NCI-H1436 treated with DMSO at 0.1 percent for 48 hours (cell line): ENCODE data around the gene ZNF273.

Source experiments
- DNase-seq: peaks from one replicate; lab custom pipeline; 2025; lab: John Stamatoyannopoulos, UW

Gene ZNF273

DNA sequence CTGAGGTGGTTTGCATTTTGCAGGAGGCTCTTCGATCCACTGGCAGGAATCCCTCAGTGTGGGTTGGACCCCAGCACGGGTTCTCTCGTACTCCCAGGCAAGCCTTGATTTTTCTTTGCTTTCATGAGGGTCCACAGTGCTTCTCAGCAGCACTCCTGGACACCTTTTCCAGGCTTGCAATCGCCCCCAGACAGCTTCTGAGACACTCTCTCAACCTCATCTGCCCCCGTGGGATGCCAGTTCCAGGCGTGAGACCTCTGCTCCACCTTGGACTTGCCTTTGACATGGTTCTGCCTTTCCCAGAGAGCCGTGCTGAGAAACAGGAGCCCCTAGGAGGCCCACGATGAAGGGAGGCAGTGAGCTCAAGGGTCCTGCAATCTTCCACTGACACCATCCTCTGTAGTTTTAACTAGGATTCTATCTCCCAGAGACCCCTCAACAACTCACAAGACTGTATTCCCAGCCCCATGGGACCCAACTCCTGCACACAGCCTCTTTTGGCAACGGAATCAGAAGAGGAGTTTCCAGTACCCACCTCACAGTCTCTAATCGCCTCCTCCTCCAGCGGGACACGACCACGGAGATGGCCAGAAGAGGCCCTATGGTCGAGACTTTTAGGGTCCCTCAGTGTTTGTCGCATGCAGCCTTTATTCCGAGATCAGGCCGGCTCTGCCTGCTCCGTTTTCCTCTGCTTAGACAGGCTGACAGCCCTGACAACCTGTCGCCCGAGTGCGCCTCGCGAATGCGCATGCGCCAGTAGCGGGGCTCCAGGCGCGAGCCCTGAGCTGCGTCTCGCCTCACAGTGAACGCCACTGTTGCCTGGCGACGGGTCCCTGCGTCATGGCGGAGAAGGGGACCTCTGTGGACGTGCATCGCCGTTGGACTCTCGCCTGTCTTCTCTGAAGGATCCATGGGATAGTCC is 26.0 kb upstream of the ZNF273 start:
- no peak for DNase-seq

DNA sequence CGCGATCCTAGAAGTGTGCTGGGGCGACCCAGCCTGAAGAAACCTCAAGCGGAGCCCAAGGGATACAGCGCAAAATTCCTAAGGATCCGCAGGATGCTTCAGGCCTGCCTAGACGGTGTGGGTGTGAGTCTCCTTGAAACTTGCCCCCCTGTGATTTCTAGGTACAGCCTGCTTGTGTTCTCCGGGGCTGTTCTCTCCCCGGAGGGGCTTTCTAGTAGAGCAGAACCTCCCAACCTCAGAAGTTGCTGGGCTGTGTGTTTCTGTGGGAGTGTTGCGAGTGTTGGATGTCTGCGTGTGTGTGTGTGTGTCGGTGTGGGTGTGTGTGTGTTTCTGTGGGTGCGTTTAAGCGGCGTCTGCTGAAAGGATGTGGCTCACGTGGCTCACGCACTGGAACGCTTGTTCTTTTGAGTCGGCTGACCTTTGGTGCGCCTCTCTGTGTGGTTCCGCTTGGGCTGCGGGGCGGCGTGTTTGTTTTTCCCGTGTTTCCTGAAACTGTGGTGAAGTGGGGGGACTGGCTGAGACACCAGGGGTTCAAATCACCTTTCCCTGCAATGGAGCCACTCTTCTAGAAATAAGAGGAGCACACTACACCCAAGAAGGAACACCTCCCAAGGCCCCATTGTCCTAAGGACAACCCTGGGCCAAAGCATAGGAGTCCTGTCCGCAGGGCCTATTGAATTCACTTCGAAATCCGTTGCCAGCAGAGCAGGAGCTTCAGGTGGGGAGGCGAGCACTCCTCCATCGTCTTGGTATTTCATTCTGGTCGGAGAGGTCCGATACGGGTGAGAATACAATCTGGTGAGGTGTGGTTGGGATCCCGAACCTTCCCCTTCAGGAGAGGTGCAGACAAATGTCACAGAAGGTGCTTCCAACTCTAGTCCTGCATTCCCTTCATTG is 25.1 kb upstream of the ZNF273 start:
- DNase-seq, result no peak

DNA sequence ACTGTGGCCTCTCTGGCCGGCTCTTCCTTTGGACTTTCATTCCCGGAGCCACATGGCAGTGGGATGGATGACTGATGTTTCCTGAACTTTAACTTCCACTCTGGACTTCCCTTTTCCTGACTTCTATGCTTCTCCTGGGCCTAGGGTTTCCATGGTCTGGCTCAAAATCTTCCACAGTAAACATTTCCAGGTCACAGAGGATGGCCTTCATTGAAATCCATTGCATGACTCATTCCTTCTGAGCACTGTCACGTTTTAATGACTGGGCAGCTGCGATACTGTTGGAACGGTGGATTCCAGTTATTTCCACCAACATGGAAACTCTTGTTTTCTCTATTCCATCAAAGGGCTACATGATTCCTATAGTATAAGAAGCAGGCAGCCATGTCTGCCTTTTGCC is 24.4 kb upstream of the ZNF273 start:
- DNase-seq, result no peak

DNA sequence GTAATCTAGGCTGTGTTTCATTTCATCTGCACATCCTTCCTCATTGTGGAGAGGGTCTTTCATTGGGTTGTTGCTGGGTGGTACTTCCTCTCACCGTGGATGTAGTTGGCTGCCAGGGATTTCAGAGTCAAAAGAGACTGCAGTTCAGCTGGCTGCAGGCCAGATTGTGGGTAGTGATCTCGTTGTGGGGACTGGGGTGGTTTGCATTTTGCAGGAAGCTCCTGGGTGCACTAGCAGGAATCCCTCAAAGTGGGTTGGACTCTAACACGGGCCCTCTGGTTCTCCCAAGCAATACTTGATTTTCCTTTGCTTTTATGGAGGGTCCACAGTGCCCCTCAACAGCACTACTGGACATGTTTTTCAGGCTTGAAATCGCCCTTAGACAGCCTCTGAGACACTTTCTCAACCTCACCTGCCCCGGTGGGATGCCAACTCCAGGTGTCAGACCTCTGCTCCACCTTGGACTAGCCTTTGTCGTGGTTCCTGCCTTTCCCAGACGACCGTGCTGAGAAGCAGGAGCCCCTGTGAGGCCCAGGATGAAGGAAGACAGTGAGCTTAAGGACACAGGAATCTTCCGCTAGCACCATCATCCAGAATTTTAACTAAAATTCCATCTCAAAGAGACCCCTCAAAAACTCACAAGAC is 23.9 kb upstream of the ZNF273 start:
- DNase-seq, result no peak

DNA sequence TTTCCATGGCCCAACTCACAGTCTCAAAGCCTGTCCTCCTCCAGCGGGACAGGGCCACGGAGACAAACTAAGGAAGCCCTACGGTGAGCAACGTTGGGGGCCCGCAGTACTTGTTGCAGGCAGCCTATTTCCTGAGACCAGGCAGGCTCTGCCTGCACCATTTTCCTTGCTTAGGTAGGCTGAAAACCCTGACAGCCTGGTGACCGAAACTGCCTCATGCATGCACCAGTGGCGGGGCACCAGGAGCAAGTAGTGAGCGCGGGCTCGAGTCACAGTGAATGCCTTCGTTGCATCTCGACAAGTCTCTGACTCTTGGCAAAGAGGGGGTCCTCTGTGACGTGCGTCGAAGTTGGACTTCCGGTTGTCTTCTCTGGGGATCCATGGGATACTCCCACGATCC is 23.3 kb upstream of the ZNF273 start:
- no peak for DNase-seq

DNA sequence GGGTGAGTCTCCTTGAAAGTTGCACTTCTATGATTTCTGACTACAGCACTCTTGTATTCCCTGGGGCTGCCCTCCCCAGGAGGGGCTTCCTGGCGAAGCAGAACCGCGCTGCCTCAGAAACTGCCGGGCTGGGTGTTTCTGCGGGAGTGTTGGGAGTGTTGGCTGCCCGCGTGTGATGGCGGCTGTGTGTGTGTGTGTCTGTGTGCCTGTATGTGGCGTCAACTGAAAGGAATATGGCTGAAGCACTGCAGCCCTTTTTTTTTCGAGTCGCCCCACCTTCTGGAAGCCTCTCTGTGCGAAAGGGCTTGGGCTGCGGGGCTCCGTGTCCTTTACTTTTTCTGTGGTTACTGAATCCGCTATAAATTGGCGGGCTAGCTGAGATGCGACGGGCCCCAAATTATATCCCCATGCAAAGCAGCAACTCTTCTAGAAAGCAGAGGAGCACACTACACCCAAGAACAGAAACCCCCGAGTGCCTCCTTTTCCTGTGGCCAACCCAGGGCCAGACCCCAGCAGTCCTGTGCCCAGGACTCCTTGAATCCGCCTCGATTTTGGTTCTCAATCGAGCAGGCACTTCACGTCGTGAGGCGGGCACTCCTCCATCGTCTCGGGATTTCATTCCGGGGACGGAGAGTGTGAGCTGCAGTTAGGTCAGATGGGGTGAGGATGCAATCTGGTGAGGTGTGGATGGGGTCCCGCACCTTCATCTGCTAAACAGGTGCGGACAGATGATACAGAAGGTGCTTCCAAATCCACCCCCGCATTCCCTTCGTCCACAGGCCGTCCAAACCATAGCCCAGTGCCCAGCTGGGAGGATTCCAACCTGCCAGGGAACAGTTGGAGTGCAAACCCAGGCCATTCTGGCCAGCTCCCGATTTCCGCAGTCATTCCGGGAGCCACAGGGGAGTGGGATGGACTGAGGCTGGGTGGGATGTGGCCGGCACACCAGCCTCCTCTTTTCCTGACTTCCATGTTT is 22.5 kb upstream of the ZNF273 start:
- no peak for DNase-seq

DNA sequence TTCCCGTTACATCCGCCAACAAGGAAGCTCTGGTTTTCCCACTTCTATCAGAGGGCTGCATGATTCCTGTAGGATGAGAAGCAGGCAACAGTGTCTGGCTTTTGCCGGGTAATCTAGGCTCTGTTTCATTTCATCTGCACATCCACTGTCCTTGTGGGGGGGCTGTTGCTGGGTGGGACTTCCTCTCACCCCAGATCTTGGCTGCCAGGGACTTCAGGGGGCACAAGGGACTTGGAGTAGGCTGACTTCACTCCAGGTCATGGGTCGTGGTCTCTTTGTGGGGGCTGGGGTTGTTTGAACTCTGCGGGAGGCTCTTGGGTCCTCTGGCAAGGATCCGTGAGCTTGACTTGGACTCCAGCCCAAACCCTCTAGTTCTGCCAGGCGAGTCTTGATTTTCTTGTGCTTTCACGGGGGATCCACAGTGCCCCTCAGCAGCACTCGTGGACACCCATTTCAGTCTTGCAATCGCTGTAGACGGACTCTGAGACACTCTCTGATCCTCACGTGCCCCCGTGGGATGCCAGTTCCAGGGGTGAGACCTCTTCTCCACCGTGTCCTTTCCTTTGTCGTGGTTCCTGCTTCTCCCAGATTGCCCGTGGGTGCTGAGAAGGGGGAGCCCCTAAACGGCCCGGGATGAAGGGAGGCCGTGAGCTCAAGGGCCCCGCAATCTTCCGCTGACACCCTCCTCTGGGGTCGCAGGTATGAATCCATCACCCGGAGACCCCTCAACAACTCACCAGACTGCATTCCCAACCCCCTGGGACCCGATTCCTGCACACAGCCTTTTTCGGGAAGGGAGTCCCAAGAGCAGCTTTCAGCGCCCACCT is 21.4 kb upstream of the ZNF273 start:
- no peak for DNase-seq

DNA sequence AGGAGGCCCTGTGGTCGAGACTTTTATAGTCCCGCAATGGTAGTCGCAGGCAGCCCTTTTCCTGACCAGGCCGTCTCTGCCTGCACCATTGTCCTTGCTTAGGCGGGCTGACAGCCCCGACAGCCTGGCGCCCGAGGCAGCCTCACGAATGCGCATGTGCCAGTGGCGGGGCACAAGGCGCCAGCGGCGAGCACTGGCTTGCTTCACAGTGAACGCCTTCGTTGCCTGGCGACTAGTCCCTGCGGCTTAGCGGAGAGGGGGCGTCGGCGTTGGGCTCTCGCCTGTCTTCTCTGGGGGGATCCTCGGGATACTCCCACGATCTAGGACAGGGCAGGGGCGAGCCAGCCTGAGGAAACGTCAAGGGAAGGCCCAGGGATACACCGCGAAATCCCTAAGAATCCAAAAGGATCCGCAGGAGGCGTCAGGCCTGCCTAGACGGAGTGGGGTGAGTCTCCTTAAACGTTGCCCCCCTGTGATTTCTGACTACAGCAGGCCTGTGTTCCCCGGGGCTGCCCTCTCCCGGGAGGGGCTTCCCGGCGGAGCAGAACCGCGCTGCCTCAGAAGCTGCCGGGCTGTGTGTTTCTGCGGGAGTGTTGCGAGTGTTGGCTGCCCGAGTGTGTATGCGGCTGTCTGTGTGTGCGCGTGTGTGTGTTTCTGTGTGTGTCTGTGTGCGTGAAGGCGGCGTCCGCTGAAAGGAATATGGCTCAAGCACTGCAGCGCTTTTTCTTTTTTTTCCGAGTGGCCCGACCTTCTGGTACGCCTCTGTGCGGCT is 20.5 kb upstream of the ZNF273 start:
- no peak for DNase-seq

DNA sequence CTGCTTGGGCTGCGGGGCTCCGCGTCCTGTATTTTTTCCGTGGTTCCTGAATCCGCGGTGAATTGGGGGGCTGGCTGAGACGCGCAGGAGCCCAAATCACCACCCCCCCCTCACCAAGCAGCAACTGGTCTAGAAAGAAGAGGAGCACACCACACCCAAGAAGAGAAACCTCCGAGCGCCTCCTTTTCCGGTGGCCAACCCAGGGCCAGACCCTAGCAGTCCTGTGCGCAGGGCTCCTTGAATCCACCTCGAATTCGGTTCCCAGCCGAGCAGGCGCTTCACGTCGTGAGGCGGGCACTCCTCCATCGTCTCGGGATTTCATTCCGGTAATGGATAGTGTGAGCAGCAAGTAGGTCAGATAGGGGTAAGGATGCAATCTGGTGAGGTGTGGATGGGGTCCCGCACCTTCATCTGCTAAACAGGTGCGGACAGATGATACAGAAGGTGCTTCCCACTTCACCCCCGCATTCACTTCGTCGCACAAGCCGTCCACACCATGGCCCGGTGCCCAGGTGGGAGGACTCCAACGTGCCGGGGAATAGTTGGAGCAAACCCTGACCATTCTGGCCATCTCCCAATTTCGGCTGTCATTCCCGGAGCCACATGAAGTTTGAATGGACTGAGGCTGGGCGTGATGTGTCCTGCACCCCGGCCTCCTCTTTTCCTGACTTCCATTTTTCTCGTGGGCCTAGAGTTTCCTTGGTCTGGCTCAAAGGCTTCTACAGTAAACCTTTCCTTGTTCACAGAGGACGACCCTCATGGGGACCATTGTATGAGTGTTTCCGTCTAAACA is 19.8 kb upstream of the ZNF273 start:
- no peak for DNase-seq

DNA sequence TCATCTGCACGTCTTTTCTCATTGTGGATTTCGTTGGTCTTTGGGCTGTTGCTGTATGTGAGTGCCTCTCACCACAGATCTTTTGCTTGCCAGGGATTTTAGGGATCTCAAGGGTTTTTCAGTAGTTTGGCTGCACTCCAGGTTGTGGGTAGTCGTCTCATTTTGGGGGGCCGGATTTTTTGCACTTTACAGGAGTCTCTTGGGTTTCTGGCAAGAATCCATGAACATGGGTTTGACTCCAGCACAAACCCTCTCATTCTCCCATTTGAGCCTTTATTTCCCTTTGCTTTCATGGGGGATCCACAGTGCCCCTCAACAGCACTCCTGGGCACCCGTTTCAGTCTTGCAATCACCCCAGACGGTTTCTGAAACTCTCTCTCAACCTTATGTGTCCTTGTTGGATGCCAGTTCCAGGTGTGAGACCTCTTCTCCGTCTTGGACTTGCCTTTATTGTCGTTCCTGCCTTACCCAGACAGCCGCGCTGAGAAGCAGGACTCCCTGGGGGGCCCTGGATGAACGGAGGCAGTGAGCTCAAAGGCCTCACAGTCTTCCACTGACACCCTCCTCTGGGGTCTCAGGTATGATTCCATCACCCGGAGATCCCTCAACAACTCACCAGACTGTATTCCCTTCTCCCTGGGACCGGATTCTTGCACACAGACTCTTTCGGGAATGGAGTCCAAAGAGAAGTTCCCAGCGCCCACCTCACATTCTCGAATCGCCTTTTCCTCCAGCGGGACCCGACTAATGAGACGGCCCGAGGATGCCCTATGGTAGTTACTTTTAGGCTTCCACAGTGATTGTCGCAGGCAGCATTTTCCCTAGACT is 18.8 kb upstream of the ZNF273 start:
- no peak for DNase-seq

DNA sequence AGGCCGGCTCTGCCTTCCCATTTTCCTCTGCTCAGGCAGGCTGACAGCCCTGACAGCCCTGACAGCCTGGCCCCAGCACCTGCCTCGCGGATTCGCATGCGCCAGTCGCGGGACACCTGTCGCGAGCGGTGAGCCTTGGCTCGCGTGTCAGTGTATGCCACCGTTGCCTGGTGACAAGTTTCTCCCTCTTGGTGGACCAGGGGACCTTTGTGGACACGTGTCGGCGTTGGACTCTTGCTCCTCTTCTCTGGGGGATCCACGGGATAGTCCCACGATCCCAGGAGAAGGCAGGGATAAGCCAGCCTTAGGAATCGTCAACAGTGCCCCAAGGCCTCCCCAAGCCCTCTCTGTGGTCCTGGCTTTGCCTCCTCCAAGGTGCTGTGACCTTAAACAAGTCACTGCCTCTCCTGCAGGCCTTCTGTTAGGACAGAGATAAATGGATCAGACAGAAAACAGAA is 18.1 kb upstream of the ZNF273 start:
- DNase-seq, result no peak

DNA sequence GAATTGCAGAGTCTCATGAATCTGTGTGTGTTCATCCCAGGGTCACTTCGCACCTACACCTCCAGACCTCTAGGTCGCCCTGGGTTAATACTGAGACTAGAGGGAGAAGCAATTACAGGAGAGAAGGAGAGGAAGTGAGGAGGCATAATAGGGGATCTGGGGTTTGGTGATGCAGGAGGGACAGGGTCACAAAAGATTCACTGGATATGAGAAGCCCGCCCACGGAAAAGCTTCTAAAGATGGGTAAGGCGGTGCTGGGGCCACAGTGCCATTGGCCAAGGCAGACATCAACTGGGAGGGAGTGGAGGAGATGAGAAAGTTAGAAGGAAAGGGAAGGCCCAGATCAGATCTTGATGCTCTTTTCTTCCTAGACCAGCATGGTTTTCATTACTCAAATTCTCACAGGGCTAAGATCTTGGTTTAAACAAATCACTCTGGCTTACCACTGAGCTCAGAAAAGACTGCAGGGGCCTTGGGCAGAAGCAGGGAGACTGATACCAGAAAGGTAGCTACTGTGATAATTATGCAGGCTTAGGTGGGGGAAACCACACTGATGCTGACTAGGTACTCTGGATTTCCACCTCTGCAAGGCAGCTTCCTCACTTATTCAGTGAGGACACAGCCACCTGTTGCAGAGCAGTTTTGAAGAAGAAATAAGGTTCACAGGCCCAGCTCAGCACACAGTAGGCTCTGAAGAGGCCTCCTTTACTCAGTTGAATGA is 17.4 kb upstream of the ZNF273 start:
- DNase-seq, result no peak

DNA sequence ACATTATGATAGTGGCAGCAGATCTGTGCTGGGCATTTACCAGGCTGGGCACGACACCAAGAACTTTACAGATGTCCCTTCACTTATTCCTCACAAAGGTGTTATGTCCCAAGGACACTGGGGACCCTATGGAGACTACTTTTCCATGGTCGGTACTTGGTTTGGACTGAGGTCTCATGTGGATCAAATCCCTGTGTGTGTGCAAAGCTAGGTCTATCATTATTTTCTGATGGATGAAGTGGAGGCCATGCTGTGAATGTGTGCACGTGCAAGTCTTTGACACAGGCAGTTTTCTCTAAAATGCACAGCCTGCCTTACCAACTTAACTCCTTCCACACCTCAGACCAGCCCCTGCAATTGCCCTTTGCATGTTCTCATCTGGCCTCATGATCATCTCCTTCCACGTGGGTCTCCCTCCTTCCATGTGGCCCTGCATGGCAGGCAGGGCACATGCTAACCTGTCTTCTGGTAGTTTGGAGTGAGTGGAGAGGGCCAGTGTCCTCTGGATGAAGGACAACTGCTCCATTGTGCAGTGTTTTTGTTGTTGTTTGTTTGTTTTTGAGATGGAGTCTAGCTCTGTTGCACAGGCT is 16.0 kb upstream of the ZNF273 start:
- DNase-seq, result no peak

DNA sequence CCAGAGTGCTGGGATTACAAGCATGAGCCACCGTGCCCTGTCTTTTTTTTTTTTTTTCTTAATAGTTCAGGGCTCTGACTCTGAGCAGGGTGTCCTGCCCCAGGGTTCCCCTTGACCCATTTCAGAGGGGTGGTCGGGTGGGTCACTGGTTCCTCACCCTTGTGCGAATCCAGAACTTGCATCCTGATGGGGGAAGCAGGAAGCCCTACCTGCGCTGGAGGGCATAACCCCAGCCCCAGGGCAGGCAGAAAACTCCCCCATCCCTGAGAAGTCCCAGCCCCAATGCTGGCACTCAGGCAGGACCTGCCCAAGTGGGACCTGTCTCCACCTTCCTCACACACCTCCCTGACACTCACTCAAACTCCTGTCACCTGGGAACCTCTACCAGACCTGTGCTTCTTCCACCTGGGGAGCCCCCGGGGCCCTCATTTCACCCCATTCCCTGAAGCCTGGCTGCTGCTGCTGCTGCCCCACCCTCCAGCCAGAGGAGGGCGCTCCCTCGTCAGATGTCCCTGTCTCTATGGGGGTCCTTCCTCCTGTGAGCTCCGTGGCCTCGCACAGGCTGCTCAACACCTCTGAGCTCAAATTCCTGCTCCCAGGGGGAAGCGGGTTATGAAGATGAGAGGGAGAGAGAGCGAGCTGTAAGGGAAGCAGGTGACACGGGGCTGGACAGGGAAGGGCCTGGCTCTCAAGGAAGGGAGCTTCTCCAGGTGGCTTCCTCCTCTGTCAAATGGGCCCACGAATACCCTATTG is 15.1 kb upstream of the ZNF273 start:
- DNase-seq, result no peak

DNA sequence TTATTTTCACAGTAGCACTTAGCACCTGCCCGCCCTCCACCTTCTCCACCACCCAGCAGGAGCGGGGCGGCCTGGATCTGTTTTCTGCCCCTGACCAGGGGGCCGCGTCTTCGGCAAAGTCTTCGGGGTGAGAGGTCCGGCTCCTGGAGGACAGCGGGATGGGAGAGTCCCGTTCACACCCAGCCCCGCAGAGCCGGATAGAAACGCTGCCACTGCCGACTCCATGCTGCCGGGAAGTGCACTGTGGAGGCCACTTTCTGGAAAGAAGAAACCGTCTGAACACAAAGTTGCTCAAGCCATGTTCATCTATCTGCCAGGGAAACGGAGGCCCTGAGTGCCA is 14.5 kb upstream of the ZNF273 start:
- no peak for DNase-seq
